Ammon's horn (tissue), 1 donor: Measurements from ENCODE around the gene CALML6.
A peak's percentile ranks its signal among the peaks of the same experiment; 100 is the strongest.

ENCODE experiments used
- DNase-seq: peaks from one replicate; pipeline ENCODE4 v3.0.0-alpha.2; 2016; ENCODE audit warnings: low spot score

CALML6 gene

GRCh38 chr1:1965546-1965945 lies 50.5 kb downstream of the CALML6 start:
- no peak for DNase-seq

- DNase-seq = peak; percentile 40
These were observed 51.1 kb downstream of the CALML6 start for GRCh38 chr1:1966071-1966740.
